DOHH2 (cell line): ENCODE data around the gene SELENOW.

ENCODE experiments used
- H3F3A ChIP-seq: fragments of 200-600 bp; sonication (generic), shearing (Covaris generic); 2 replicates; pipeline ENCODE4 v1.6.0; 2016; ENCODE audit warnings: antibody characterized with exemption, mild to moderate bottlenecking; ENCODE audit not compliant: control insufficient read depth, insufficient read depth
- H3K27ac ChIP-seq: fragments of 200-600 bp; sonication (generic); 2 replicates; pipeline ENCODE4 v1.5.1; 2014; ENCODE audit warnings: low read depth, mild to moderate bottlenecking, low read length, moderate library complexity
- H3K27me3 ChIP-seq: fragments of 200-600 bp; sonication (generic); 2 replicates; pipeline ENCODE4 v1.6.1; 2014; ENCODE audit warnings: mild to moderate bottlenecking, low read length, mixed read lengths; ENCODE audit not compliant: control insufficient read depth
- H3K36me3 ChIP-seq: fragments of 200-600 bp; sonication (generic); 2 replicates; pipeline ENCODE4 v1.6.1; 2014; ENCODE audit warnings: mild to moderate bottlenecking, low read length, moderate library complexity, mixed read lengths; ENCODE audit not compliant: control insufficient read depth
- H3K4me1 ChIP-seq: fragments of 200-600 bp; sonication (generic); 2 replicates; pipeline ENCODE4 v1.6.1; 2014; ENCODE audit warnings: mild to moderate bottlenecking, low read length, mixed read lengths; ENCODE audit not compliant: control insufficient read depth
- H3K4me2 ChIP-seq: fragments of 200-600 bp; sonication (generic); 2 replicates; pipeline ENCODE4 v1.6.0; 2014; ENCODE audit warnings: mild to moderate bottlenecking, low read length, moderate library complexity
- H3K4me3 ChIP-seq: fragments of 200-600 bp; sonication (generic); 2 replicates; pipeline ENCODE4 v1.5.1; 2014; ENCODE audit warnings: mild to moderate bottlenecking, low read length, mixed read lengths
- H3K79me2 ChIP-seq: fragments of 200-600 bp; sonication (generic); 2 replicates; pipeline ENCODE4 v1.6.1; 2014; ENCODE audit warnings: mild to moderate bottlenecking, low read length, mixed read lengths; ENCODE audit not compliant: control insufficient read depth
- H3K9me2 ChIP-seq: fragments of 200-600 bp; sonication (generic); replicated peaks from 2 replicates; pipeline ENCODE4 v1.6.1; 2014; ENCODE audit warnings: mild to moderate bottlenecking, low read length, mixed read lengths; ENCODE audit not compliant: control insufficient read depth
- H3K9me3 ChIP-seq: fragments of 200-600 bp; sonication (generic); 2 replicates; pipeline ENCODE4 v1.6.1; 2014; ENCODE audit warnings: antibody characterized with exemption, low read length, mixed read lengths; ENCODE audit not compliant: control insufficient read depth, insufficient read depth
- H4K20me1 ChIP-seq: fragments of 200-600 bp; sonication (generic); 2 replicates; pipeline ENCODE4 v1.6.0; 2014; ENCODE audit warnings: low read depth, mild to moderate bottlenecking, antibody characterized with exemption, low read length, moderate library complexity; ENCODE audit not compliant: control insufficient read depth, insufficient read depth
- EZH2phosphoT487 ChIP-seq: fragments of 200-600 bp; sonication (generic); IDR thresholded peaks from 2 replicates; pipeline ENCODE4 v1.6.1; 2017; ENCODE audit warnings: borderline replicate concordance, mild to moderate bottlenecking, antibody characterized with exemption, low read length, moderate library complexity, mixed read lengths
- TF ChIP-seq, protein P1 (sequence below): fragments of 200-600 bp; sonication (generic); IDR thresholded peaks from one replicate; pipeline ENCODE4 v1.5.1; 2014; ENCODE audit warnings: antibody characterized with exemption, mild to moderate bottlenecking, low read depth, low read length; ENCODE audit not compliant: poor library complexity, severe bottlenecking

The SELENOW gene

DNA sequence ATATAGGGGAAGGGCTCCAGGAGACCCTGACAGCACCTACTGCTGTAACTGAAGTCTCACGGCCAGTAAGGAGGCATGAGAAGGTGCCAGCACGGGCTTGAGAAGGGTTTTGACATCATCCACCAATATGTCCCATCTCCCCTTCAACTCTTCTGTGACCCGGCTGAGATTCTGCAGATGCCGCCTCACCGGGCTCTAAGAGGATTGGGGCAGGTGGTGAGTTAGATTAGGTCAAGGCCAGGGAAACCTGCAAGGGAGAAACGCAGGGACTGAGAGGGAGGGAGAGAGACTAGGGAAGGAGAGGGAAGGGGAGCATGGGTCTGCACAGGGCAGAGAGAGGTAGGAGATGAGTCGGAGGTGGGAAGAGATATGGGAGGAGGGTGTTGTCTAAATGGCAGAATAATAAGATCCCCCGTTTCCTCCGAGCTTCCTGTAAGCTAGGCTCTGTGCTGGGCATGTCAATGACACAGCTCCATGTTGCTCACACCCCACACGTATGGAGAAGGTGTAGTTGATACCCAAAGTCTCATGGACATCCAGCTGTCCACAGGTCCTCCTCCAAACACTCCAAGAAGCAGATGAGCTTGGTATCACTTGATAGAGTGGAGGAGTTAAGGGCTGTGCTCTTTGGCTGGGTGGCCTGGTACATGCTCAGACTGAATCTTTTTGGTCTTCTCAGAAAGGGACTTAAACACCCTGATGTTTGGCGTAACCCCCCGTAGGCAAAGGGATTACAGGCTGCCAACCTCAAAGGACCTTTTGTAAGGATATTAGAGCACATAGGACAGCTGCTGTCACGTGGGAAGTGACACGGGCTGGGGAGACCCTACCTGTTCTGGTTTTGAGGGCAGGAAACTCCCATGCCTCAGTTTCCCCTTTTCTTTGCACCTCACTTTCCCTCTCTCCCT is 19.7 kb downstream of the SELENOW start:
- no peaks in the 10 kb centered on the region for H3F3A ChIP-seq
- no peak overlapping the region for H3K4me3 ChIP-seq
- TF ChIP-seq, protein P1, sequence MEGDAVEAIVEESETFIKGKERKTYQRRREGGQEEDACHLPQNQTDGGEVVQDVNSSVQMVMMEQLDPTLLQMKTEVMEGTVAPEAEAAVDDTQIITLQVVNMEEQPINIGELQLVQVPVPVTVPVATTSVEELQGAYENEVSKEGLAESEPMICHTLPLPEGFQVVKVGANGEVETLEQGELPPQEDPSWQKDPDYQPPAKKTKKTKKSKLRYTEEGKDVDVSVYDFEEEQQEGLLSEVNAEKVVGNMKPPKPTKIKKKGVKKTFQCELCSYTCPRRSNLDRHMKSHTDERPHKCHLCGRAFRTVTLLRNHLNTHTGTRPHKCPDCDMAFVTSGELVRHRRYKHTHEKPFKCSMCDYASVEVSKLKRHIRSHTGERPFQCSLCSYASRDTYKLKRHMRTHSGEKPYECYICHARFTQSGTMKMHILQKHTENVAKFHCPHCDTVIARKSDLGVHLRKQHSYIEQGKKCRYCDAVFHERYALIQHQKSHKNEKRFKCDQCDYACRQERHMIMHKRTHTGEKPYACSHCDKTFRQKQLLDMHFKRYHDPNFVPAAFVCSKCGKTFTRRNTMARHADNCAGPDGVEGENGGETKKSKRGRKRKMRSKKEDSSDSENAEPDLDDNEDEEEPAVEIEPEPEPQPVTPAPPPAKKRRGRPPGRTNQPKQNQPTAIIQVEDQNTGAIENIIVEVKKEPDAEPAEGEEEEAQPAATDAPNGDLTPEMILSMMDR = no peak
- no peaks in the 10 kb centered on the region for H3K27me3 ChIP-seq
- no peaks in the 10 kb centered on the region for H3K79me2 ChIP-seq
- H3K9me3 ChIP-seq = no peaks in the 10 kb centered on the region
- H3K9me2 ChIP-seq = no peaks in the 10 kb centered on the region
- no peaks in the 10 kb centered on the region for H3K4me1 ChIP-seq
- no peak overlapping the region for H3K4me2 ChIP-seq
- H3K27ac ChIP-seq = no peak overlapping the region
- H4K20me1 ChIP-seq = no peaks in the 10 kb centered on the region
- H3K36me3 ChIP-seq = no peaks in the 10 kb centered on the region

DNA sequence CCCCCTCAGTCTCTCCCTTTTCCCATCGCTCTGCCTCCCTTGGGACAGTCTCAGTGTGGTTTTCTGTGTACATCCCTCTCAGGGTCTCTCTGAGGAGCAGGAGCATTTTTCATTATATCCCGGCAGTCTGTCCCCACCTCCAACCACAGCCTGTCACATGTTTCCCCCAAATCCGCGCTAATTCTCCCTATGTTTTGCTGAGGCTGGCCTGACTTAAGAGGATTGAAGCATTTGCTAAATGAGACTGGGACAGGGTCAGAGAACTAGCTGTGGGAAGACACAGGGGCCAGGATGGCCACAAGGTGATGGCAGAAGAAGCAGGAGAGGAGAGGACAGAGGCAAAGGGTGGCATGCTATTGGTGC is 20.4 kb downstream of the SELENOW start:
- Histone ChIP-seq H3K4me3 (no peak overlapping the region), H3K9me3 (no peaks in the 10 kb centered on the region), H3F3A (no peaks in the 10 kb centered on the region), H3K4me1 (no peaks in the 10 kb centered on the region), H3K27ac (no peak overlapping the region), H3K36me3 (no peaks in the 10 kb centered on the region), H3K9me2 (no peaks in the 10 kb centered on the region), H3K4me2 (no peak overlapping the region), H4K20me1 (no peaks in the 10 kb centered on the region), H3K27me3 (no peaks in the 10 kb centered on the region), H3K79me2 (no peaks in the 10 kb centered on the region)
- TF ChIP-seq, protein P1 = no peak
- TF ChIP-seq EZH2phosphoT487 = no peak

DNA sequence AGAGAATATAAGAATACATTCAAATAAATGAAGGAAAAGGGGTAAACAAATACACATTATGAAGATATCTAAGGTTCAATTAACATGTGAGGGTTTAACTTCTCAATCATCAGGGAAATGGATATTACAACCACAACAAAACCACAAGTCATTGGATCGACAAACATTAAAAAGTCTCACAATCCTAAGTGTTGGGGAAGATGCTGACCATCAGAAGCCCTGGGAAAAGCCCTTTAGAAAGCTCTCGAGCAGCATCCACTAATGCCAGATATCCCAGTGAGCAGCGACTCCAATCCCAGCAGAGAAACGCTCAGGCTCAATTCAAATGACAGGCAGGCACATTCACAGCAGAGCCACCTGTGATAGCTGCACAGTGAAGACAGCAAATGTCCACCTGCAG is 22.8 kb downstream of the SELENOW start:
- Histone ChIP-seq H3K79me2 (no peaks in the 10 kb centered on the region), H3K27me3 (no peaks in the 10 kb centered on the region), H4K20me1 (no peaks in the 10 kb centered on the region), H3K27ac (no peak overlapping the region), H3K4me1 (no peaks in the 10 kb centered on the region), H3K9me2 (no peaks in the 10 kb centered on the region), H3F3A (no peaks in the 10 kb centered on the region), H3K9me3 (no peaks in the 10 kb centered on the region), H3K4me3 (no peak overlapping the region), H3K36me3 (no peaks in the 10 kb centered on the region), H3K4me2 (no peak overlapping the region)
- no peak for TF ChIP-seq EZH2phosphoT487
- TF ChIP-seq, protein P1 = no peak
